Measurements from ENCODE around the gene CDC23. TPM values are rescaled to one million over a fixed set of nuclear protein-coding genes. Genes with fewer than 3 reads are reported as not detected.

The CDC23 gene
- total RNA-seq, 4 donors from 2014 or later = 7.7 to 11.7 (median 10.4) TPM

DNA sequence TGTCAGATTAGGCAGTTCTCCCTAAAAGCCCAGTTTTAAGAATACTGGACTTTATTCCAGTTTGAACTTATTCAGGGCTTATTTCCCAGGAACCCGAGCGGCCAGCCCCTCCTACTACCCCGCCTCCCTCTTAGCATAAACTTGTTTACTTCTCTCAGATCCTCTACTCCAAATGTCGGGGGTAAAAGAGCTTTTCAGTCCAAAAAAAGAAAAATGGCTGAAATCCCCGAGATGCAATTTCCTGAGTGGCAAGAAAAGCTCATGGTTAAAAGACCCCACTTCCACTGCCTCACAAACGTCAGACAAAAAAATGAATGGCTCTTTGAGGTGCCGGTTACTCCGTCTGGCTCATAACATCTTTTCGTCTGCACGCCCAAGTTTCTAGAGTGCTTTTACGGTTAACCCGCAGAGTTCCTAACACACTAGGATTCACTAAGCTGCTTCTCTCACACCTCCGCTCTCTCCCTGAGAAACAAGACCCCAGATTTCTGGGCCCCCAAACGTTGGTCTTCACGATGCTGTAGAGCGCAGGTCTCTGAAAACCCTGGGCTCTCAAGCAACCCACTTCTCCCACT lies 35.1 kb downstream of the CDC23 start:
- intact Hi-C loops (cut with DNase I; ENCODE audit: low total_unique reads) = loop anchor here (2.0 to 5.0 kb wide), 3 partner anchors 35 to 426 kb away; partner anchors contain the start of genes CDC23 and HNRNPA0
- peaks cover 17 to 19% of the 10 kb centered on the region in 2 donors for H3K4me1 ChIP-seq
- TF ChIP-seq, protein P1, sequence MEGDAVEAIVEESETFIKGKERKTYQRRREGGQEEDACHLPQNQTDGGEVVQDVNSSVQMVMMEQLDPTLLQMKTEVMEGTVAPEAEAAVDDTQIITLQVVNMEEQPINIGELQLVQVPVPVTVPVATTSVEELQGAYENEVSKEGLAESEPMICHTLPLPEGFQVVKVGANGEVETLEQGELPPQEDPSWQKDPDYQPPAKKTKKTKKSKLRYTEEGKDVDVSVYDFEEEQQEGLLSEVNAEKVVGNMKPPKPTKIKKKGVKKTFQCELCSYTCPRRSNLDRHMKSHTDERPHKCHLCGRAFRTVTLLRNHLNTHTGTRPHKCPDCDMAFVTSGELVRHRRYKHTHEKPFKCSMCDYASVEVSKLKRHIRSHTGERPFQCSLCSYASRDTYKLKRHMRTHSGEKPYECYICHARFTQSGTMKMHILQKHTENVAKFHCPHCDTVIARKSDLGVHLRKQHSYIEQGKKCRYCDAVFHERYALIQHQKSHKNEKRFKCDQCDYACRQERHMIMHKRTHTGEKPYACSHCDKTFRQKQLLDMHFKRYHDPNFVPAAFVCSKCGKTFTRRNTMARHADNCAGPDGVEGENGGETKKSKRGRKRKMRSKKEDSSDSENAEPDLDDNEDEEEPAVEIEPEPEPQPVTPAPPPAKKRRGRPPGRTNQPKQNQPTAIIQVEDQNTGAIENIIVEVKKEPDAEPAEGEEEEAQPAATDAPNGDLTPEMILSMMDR (IDR thresholded peaks at IDR 0.05 in 4 of 5, conservative IDR thresholded peaks at IDR 0.05 in 1 of 5) = no peak
- TF ChIP-seq POLR2A (IDR thresholded peaks at IDR 0.05) = no peak
- peak overlapping the region; percentile 80 to 95 (median 92) for H3K4me3 ChIP-seq
- no peaks in the 10 kb centered on the region for H3K27me3 ChIP-seq
- H3K9me3 ChIP-seq = no peaks in the 10 kb centered on the region
- H3K36me3 ChIP-seq = peaks cover 0 to 35% of the 10 kb centered on the region in 2 donors
- DNase-seq (no peak), ATAC-seq (peak in 1 of 2 donors; percentile 19)
- in situ Hi-C loops (cut with MboI; ENCODE audit: low sequenced_read_pairs in 4 of 4) = no loop called here
- H3K27ac ChIP-seq = peak overlapping the region; percentile 88 to 96 (median 95)

DNA sequence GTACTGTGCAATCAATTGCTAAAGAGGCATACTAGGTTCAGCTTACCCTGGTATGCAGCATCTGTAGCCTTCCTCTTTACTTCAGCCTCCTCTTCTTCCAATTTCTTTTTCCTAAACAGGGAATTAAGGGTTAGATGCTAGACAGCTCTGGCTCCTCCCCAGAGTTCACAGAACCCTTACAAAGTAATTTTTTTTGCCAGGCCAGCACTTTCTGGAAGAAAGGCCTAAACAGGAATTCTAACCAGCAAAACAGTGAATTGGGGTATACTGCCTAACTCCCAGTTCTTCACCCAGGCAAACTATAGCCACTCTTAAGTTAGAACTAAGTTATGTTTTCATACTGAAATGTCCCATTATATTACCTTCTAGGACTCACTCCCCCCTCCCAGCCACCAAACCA lies 42.8 kb downstream of the CDC23 start:
- no peaks in the 10 kb centered on the region for H3K27me3 ChIP-seq
- no peak for TF ChIP-seq POLR2A (IDR thresholded peaks at IDR 0.05)
- TF ChIP-seq, protein P1 (IDR thresholded peaks at IDR 0.05 in 4 of 5, conservative IDR thresholded peaks at IDR 0.05 in 1 of 5) = no peak
- peaks cover 25 to 96% of the 10 kb centered on the region in 2 donors for H3K36me3 ChIP-seq
- intact Hi-C loops (cut with DNase I; ENCODE audit: low total_unique reads) = no loop called here
- no peaks in the 10 kb centered on the region for H3K4me1 ChIP-seq
- H3K4me3 ChIP-seq = no peak overlapping the region
- no peak overlapping the region for H3K27ac ChIP-seq
- no peaks in the 10 kb centered on the region for H3K9me3 ChIP-seq
- in situ Hi-C loops (cut with MboI; ENCODE audit: low sequenced_read_pairs in 4 of 4) = no loop called here
- no peak for DNase-seq
- no peak for ATAC-seq

- TF ChIP-seq, protein P1 (IDR thresholded peaks at IDR 0.05 in 4 of 5, conservative IDR thresholded peaks at IDR 0.05 in 1 of 5) = no peak
- Histone ChIP-seq H3K4me3 (no peak overlapping the region), H3K27ac (no peak overlapping the region), H3K4me1 (no peaks in the 10 kb centered on the region), H3K9me3 (no peaks in the 10 kb centered on the region), H3K36me3 (peaks cover 25 to 96% of the 10 kb centered on the region in 2 donors), H3K27me3 (no peaks in the 10 kb centered on the region)
- no peak for ATAC-seq
- intact Hi-C loops (cut with DNase I; ENCODE audit: low total_unique reads) = no loop called here
- no peak for DNase-seq
- in situ Hi-C loops (cut with MboI; ENCODE audit: low sequenced_read_pairs in 4 of 4) = no loop called here
Observed at GRCh38 chr5:138169124-138169523, 44.0 kb downstream of the CDC23 start.

DNA sequence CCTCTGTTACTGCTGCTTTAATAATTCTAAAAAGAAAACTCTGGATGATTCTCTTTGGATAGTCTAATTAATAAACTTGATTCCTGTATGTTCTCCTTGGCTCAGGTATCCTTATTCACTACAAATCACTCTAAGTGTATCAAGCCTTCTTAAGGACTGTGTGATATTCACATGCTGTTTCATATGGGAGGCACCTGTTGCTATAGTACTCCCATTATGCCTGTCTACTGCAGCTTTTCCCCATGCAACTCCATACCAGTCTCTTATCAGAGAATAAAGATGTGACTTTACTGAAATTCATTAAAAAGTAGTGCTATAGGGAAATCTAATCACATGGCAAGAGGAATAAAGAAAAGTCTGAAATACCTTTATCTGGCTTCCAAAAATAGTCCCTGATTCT lies 49.4 kb downstream of the CDC23 start:
- ATAC-seq (no peak), DNase-seq (no peak)
- TF ChIP-seq POLR2A (IDR thresholded peaks at IDR 0.05) = no peak
- TF ChIP-seq, protein P1 (IDR thresholded peaks at IDR 0.05 in 4 of 5, conservative IDR thresholded peaks at IDR 0.05 in 1 of 5) = no peak
- no peak overlapping the region for H3K27ac ChIP-seq
- no peaks in the 10 kb centered on the region for H3K9me3 ChIP-seq
- H3K36me3 ChIP-seq = peaks cover 8 to 100% of the 10 kb centered on the region in 2 donors
- in situ Hi-C loops (cut with MboI; ENCODE audit: low sequenced_read_pairs in 4 of 4) = no loop called here
- no peak overlapping the region for H3K4me3 ChIP-seq
- no peaks in the 10 kb centered on the region for H3K4me1 ChIP-seq
- no peaks in the 10 kb centered on the region for H3K27me3 ChIP-seq
- intact Hi-C loops (cut with DNase I; ENCODE audit: low total_unique reads) = no loop called here

DNA sequence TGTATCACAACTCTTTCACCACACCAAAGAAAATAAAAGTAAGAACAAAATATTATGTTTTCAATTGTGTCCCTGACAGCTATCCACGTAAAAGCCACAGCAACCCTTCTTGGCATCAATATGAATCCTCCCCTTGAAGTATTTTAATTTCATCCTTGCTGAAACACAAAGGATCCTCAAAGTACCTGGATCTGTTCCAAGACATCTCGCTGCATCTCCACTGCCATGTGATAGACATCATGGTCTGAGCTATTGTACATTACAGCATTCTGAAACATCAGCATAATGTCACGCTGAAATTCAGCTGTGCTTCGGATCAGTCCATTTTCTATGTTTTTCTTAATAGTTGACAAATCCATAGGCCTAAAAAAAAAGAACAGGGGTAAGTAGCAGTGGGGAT lies 52.4 kb downstream of the CDC23 start:
- peaks cover 3 to 99% of the 10 kb centered on the region in 2 donors for H3K36me3 ChIP-seq
- intact Hi-C loops (cut with DNase I; ENCODE audit: low total_unique reads) (no loop called here), in situ Hi-C loops (cut with MboI; ENCODE audit: low sequenced_read_pairs in 4 of 4) (no loop called here)
- no peak for DNase-seq
- no peaks in the 10 kb centered on the region for H3K9me3 ChIP-seq
- H3K27me3 ChIP-seq = no peaks in the 10 kb centered on the region
- no peak overlapping the region for H3K4me3 ChIP-seq
- no peak for ATAC-seq
- TF ChIP-seq, protein P1 (IDR thresholded peaks at IDR 0.05 in 4 of 5, conservative IDR thresholded peaks at IDR 0.05 in 1 of 5) = no peak
- no peak for TF ChIP-seq POLR2A (IDR thresholded peaks at IDR 0.05)
- H3K4me1 ChIP-seq = no peaks in the 10 kb centered on the region
- H3K27ac ChIP-seq = no peak overlapping the region
